Neural cell (in vitro differentiated cells): Measurements from ENCODE around the gene ZNF75A. TPM values are rescaled to one million over a fixed set of nuclear protein-coding genes. Genes with fewer than 3 reads are reported as not detected.

Source experiments
- H2AFZ ChIP-seq: fragments of 200-600, 300-800 bp; sonication (generic), shearing (Covaris generic); 2 replicates; pipeline ENCODE4 v1.6.0; 2014; ENCODE audit warnings: low read depth, mild to moderate bottlenecking, antibody characterized with exemption, low read length, moderate library complexity
- H3F3A ChIP-seq: fragments of 200-600 bp; shearing (Covaris generic); 2 replicates; pipeline ENCODE4 v1.6.1; 2016; ENCODE audit warnings: mild to moderate bottlenecking, moderate library complexity, mixed read lengths, antibody characterized with exemption, low read length; ENCODE audit not compliant: insufficient read depth, poor library complexity, severe bottlenecking
- H3K27ac ChIP-seq: fragments of 200-600, 300-800 bp; sonication (generic), shearing (Covaris generic); 2 replicates; pipeline ENCODE4 v1.5.1; 2014; ENCODE audit warnings: mild to moderate bottlenecking, low read length, moderate library complexity
- H3K27me3 ChIP-seq: fragments of 300-800, 200-600 bp; sonication (generic), shearing (Covaris generic); 2 replicates; pipeline ENCODE4 v1.6.0; 2014; ENCODE audit warnings: mild to moderate bottlenecking, low read depth, low read length, moderate library complexity; ENCODE audit not compliant: insufficient read depth
- H3K36me3 ChIP-seq: fragments of 300-800, 200-600 bp; sonication (generic), shearing (Covaris generic); 2 replicates; pipeline ENCODE4 v1.5.1; 2014; ENCODE audit warnings: mild to moderate bottlenecking, antibody characterized with exemption, low read length, moderate library complexity; ENCODE audit not compliant: insufficient read depth
- H3K4me2 ChIP-seq: fragments of 300-800, 200-600 bp; sonication (generic), shearing (Covaris generic); 2 replicates; pipeline ENCODE4 v1.6.0; 2014; ENCODE audit warnings: mild to moderate bottlenecking, low read length
- H3K4me3 ChIP-seq: fragments of 300-800, 200-600 bp; sonication (generic), shearing (Covaris generic); 2 replicates; pipeline ENCODE4 v1.5.1; 2014; ENCODE audit warnings: mild to moderate bottlenecking, low read length, moderate library complexity
- H3K79me2 ChIP-seq: fragments of 200-600 bp; shearing (Covaris generic); replicated peaks from 2 replicates; pipeline ENCODE4 v1.6.0; 2014; ENCODE audit warnings: mild to moderate bottlenecking, low read length, moderate library complexity; ENCODE audit not compliant: insufficient read depth
- H3K9ac ChIP-seq: fragments of 300-800, 200-600 bp; sonication (generic), shearing (Covaris generic); 2 replicates; pipeline ENCODE4 v1.6.1; 2016; ENCODE audit warnings: mild to moderate bottlenecking, low read length, mixed read lengths
- H3K9me2 ChIP-seq: fragments of 200-600 bp; shearing (Covaris generic); 2 replicates; pipeline ENCODE4 v1.6.1; 2016; ENCODE audit warnings: mild to moderate bottlenecking, low read length, mixed read lengths; ENCODE audit not compliant: insufficient read depth
- H3K9me3 ChIP-seq: fragments of 200-600, 300-800 bp; sonication (generic), shearing (Covaris generic); 2 replicates; pipeline ENCODE4 v1.6.1; 2016; ENCODE audit warnings: mild to moderate bottlenecking, mixed run types, low read length, moderate library complexity, mixed read lengths
- H4K20me1 ChIP-seq: fragments of 200-600 bp; shearing (Covaris generic); 2 replicates; pipeline ENCODE4 v1.6.1; 2016; ENCODE audit warnings: mild to moderate bottlenecking, mixed run types; ENCODE audit not compliant: insufficient read depth
- CTCF ChIP-seq: fragments of 450-650 bp; IDR thresholded peaks from 2 replicates; pipeline ENCODE4 v1.5.1; 2014; ENCODE audit warnings: antibody characterized with exemption, mild to moderate bottlenecking, moderate library complexity; ENCODE audit not compliant: poor library complexity, severe bottlenecking
- EP300 ChIP-seq: fragments of 450-650 bp; conservative IDR thresholded peaks from 2 replicates; pipeline ENCODE4 v1.6.1; 2014; ENCODE audit warnings: antibody characterized with exemption, mild to moderate bottlenecking, moderate library complexity; ENCODE audit not compliant: poor library complexity, severe bottlenecking
- EZH2 ChIP-seq: fragments of 200-600, 300-800 bp; shearing (Covaris generic), sonication (generic); IDR thresholded peaks from 2 replicates; pipeline ENCODE4 v1.6.1; 2014; ENCODE audit warnings: antibody characterized with exemption, low read length, borderline replicate concordance, mild to moderate bottlenecking; ENCODE audit not compliant: insufficient read depth, poor library complexity, severe bottlenecking
- MXI1 ChIP-seq: fragments of 450-650 bp; conservative IDR thresholded peaks from 2 replicates; pipeline ENCODE4 v1.6.1; 2014; ENCODE audit warnings: antibody characterized with exemption, mild to moderate bottlenecking; ENCODE audit not compliant: poor library complexity, severe bottlenecking
- POLR2AphosphoS5 ChIP-seq: IDR thresholded peaks from 2 replicates; pipeline ENCODE4 v1.6.1; 2012
- RAD21 ChIP-seq: fragments of 450-650 bp; conservative IDR thresholded peaks from 2 replicates; pipeline ENCODE4 v1.6.1; 2014; ENCODE audit warnings: antibody characterized with exemption, mild to moderate bottlenecking, moderate library complexity
- SMC3 ChIP-seq: fragments of 450-650 bp; conservative IDR thresholded peaks from 2 replicates; pipeline ENCODE4 v1.6.1; 2014; ENCODE audit warnings: antibody characterized with exemption, mild to moderate bottlenecking, moderate library complexity; ENCODE audit not compliant: poor library complexity
- TAF1 ChIP-seq: IDR thresholded peaks from 2 replicates; pipeline ENCODE4 v1.6.1; 2012; ENCODE audit warnings: low read depth
- polyA plus RNA-seq: library from polyadenylated mRNA; depleted of rRNA; stranded (reverse); fragments of >200 nt; gene quantifications from 2 replicates; pipeline ENCODE4 v1.2.3, GENCODE V29; 2014
- TF ChIP-seq, protein P1 (sequence below): IDR thresholded peaks from 2 replicates; pipeline ENCODE4 v1.6.1; 2012; ENCODE audit warnings: borderline replicate concordance

ZNF75A gene
- polyA plus RNA-seq, 1 donor from 2014 or later: 76.0 TPM

DNA sequence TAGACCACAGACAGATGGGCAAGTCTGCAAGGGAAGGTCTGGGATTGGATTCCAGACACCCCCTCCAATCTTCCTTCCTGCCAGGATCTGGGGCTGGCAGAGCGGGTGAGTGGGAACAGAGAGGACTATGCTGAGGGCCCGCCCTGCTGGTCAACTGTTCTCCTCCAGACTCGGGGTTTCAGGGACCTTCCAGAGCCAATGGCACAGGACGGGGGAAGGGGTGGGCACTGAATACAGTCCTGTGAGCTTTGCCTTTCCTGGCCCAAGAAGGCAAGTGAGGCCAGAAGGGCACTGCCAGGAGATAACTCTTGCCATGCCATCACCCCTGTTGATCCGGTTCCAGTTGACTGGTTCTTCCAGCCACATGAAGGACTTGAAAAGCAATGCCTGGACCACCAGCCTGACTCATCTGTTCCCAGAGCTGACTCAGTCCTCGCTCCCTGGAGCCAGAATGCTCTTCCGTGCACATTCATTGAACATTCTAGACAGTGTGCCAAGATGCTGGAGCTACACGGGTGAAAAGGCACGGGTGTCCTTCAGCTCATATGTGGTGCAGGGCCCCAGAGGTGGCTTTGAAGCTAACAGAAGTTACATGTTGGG is 48.3 kb upstream of the ZNF75A start:
- H3K9me2 ChIP-seq: no peaks in the 10 kb centered on the region
- no peak overlapping the region for H2AFZ ChIP-seq
- no peak overlapping the region for H3K4me3 ChIP-seq
- TF ChIP-seq EP300: no peak
- TF ChIP-seq SMC3: no peak
- TF ChIP-seq TAF1: no peak
- TF ChIP-seq POLR2AphosphoS5: no peak
- H4K20me1 ChIP-seq: no peaks in the 10 kb centered on the region
- H3K36me3 ChIP-seq: no peaks in the 10 kb centered on the region
- no peaks in the 10 kb centered on the region for H3K79me2 ChIP-seq
- no peaks in the 10 kb centered on the region for H3K27me3 ChIP-seq
- no peak overlapping the region for H3K4me2 ChIP-seq
- no peak overlapping the region for H3K9ac ChIP-seq
- no peak overlapping the region for H3K27ac ChIP-seq
- no peaks in the 10 kb centered on the region for H3F3A ChIP-seq
- H3K9me3 ChIP-seq: no peaks in the 10 kb centered on the region

GRCh38 chr16:3259836-3260235 is 45.5 kb upstream of the ZNF75A start:
- no peak overlapping the region for H3K4me3 ChIP-seq
- no peaks in the 10 kb centered on the region for H3F3A ChIP-seq
- H3K36me3 ChIP-seq: no peaks in the 10 kb centered on the region
- no peaks in the 10 kb centered on the region for H3K27me3 ChIP-seq
- no peaks in the 10 kb centered on the region for H3K9me3 ChIP-seq
- H3K27ac ChIP-seq: no peak overlapping the region
- no peak for TF ChIP-seq SMC3
- no peak for TF ChIP-seq EP300
- TF ChIP-seq EZH2: no peak
- TF ChIP-seq RAD21: no peak
- TF ChIP-seq POLR2AphosphoS5: no peak
- no peak for TF ChIP-seq TAF1
- no peak for TF ChIP-seq MXI1
- H3K9ac ChIP-seq: no peak overlapping the region
- H4K20me1 ChIP-seq: no peaks in the 10 kb centered on the region
- no peak overlapping the region for H3K4me2 ChIP-seq
- no peak overlapping the region for H2AFZ ChIP-seq
- H3K9me2 ChIP-seq: no peaks in the 10 kb centered on the region
- no peaks in the 10 kb centered on the region for H3K79me2 ChIP-seq

GRCh38 chr16:3262517-3262916 is 42.8 kb upstream of the ZNF75A start:
- no peak overlapping the region for H3K27ac ChIP-seq
- no peaks in the 10 kb centered on the region for H3K27me3 ChIP-seq
- no peaks in the 10 kb centered on the region for H3K36me3 ChIP-seq
- no peaks in the 10 kb centered on the region for H3K9me3 ChIP-seq
- H3K9ac ChIP-seq: no peak overlapping the region
- H4K20me1 ChIP-seq: no peaks in the 10 kb centered on the region
- no peak overlapping the region for H3K4me3 ChIP-seq
- no peaks in the 10 kb centered on the region for H3K9me2 ChIP-seq
- H2AFZ ChIP-seq: no peak overlapping the region
- TF ChIP-seq CTCF (no peak), POLR2AphosphoS5 (no peak), TAF1 (no peak), RAD21 (no peak), MXI1 (no peak), EP300 (no peak), SMC3 (no peak), EZH2 (no peak)
- TF ChIP-seq, protein P1, sequence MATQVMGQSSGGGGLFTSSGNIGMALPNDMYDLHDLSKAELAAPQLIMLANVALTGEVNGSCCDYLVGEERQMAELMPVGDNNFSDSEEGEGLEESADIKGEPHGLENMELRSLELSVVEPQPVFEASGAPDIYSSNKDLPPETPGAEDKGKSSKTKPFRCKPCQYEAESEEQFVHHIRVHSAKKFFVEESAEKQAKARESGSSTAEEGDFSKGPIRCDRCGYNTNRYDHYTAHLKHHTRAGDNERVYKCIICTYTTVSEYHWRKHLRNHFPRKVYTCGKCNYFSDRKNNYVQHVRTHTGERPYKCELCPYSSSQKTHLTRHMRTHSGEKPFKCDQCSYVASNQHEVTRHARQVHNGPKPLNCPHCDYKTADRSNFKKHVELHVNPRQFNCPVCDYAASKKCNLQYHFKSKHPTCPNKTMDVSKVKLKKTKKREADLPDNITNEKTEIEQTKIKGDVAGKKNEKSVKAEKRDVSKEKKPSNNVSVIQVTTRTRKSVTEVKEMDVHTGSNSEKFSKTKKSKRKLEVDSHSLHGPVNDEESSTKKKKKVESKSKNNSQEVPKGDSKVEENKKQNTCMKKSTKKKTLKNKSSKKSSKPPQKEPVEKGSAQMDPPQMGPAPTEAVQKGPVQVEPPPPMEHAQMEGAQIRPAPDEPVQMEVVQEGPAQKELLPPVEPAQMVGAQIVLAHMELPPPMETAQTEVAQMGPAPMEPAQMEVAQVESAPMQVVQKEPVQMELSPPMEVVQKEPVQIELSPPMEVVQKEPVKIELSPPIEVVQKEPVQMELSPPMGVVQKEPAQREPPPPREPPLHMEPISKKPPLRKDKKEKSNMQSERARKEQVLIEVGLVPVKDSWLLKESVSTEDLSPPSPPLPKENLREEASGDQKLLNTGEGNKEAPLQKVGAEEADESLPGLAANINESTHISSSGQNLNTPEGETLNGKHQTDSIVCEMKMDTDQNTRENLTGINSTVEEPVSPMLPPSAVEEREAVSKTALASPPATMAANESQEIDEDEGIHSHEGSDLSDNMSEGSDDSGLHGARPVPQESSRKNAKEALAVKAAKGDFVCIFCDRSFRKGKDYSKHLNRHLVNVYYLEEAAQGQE: no peak
- H3K79me2 ChIP-seq: no peaks in the 10 kb centered on the region
- H3K4me2 ChIP-seq: no peak overlapping the region
- H3F3A ChIP-seq: no peaks in the 10 kb centered on the region
